HepG2 (cell line): Measurements from ENCODE around the gene GLIS1. TPM values are rescaled to one million over a fixed set of nuclear protein-coding genes. Genes with fewer than 3 reads are reported as not detected.

ENCODE experiments used
- ATAC-seq: fragments of 200-7000 bp; cut with Tn5 transposase; 3 replicates; pipeline ENCODE4 v1.9.1; 2020; ENCODE audit warnings: mild to moderate bottlenecking, moderate library complexity
- BruUV-seq: library from RNA; stranded (reverse); fragments of 400-500 nt; replicated peaks from 2 replicates; lab custom pipeline; 2021; lab: Mats Ljungman, UMichigan
- CTCF ChIA-PET: fragments of 300-600 bp; formaldehyde crosslinking; extraction: SDS; loops from one replicate; lab custom pipeline; 2021; ENCODE audit warnings: low total read pairs, inconsistent platforms, low intra/inter-chr PET ratio; lab: Yijun Ruan, JAX
- POLR2A ChIA-PET: fragments of 350-600 bp; sonication (Branson Sonifier 250); formaldehyde crosslinking; loops from one replicate; lab custom pipeline; 2020; ENCODE audit warnings: antibody characterized with exemption, inconsistent platforms; lab: Yijun Ruan, JAX
- DNase-seq: peaks from one replicate; pipeline ENCODE4 v3.0.0-alpha.2; 2015; ENCODE audit warnings: low spot score
- FAIRE-seq: peaks from 3 replicates; lab custom pipeline; 2011; peaks lifted over from hg19 to GRCh38; lab: Jason Lieb, UNC
- H2AFZ ChIP-seq: one replicate; pipeline ENCODE4 v1.6.1; 2011; ENCODE audit warnings: low read length, inconsistent platforms
- H3K27ac ChIP-seq: fragments of 300-600 bp; 3 replicates; pipeline ENCODE4 v1.8.0; 2011; ENCODE audit warnings: mixed run types, mild to moderate bottlenecking, mixed read lengths, low read length, inconsistent platforms; ENCODE audit not compliant: insufficient read depth; ENCODE audit errors: extremely low read length
- H3K27me3 ChIP-seq, 2 experiments: fragments of 200-600 bp in 1 of 2; 2 replicates in 1 of 2; 3 replicates in 1 of 2; pipeline versions ENCODE4 v1.6.0 to v1.8.0; 2011; ENCODE audit warnings: low read length in 2 of 2, mild to moderate bottlenecking in 2 of 2, moderate library complexity in 2 of 2, inconsistent platforms in 1 of 2; ENCODE audit not compliant: insufficient read depth in 2 of 2, control insufficient read depth in 1 of 2
- H3K36me3 ChIP-seq, 2 experiments: fragments of 200-600 bp in 1 of 2; replicated peaks in 1 of 2; 2 replicates in 1 of 2; 3 replicates in 1 of 2; pipeline versions ENCODE4 v1.5.1 to v1.8.0; 2011; ENCODE audit warnings: low read length in 2 of 2, inconsistent platforms in 1 of 2; ENCODE audit not compliant: insufficient read depth in 2 of 2, control insufficient read depth in 1 of 2
- H3K4me1 ChIP-seq: 2 replicates; pipeline ENCODE4 v1.5.1; 2012; ENCODE audit warnings: low read length, inconsistent platforms; ENCODE audit not compliant: insufficient read depth
- H3K4me2 ChIP-seq: 2 replicates; pipeline ENCODE4 v1.6.0; 2011; ENCODE audit warnings: low read depth, low read length, inconsistent platforms
- H3K4me3 ChIP-seq, 3 experiments: fragments of 200-600 bp in 1 of 3; sonication (generic), shearing (Covaris generic) in 1 of 3; replicated peaks in 1 of 3; 2 replicates each; pipeline ENCODE4 v1.5.1; 2011 to 2016; ENCODE audit warnings: low read length in 3 of 3, inconsistent platforms in 2 of 3, low read depth in 2 of 3, mild to moderate bottlenecking in 2 of 3, control low read depth in 1 of 3, mixed read lengths in 1 of 3; ENCODE audit not compliant: insufficient read depth in 1 of 3
- H3K79me2 ChIP-seq: one replicate; pipeline ENCODE4 v1.6.1; 2011; ENCODE audit warnings: low read length, inconsistent platforms; ENCODE audit not compliant: insufficient read depth
- H3K9ac ChIP-seq: 2 replicates; pipeline ENCODE4 v1.6.0; 2011; ENCODE audit warnings: mild to moderate bottlenecking, low read depth, low read length, inconsistent platforms; ENCODE audit not compliant: insufficient read depth
- H3K9me3 ChIP-seq: 2 replicates; pipeline ENCODE4 v1.5.1; 2012; ENCODE audit warnings: mild to moderate bottlenecking, low read length
- H4K20me1 ChIP-seq: 2 replicates; pipeline ENCODE4 v1.6.0; 2011; ENCODE audit warnings: inconsistent platforms, mild to moderate bottlenecking, low read length, moderate library complexity; ENCODE audit not compliant: insufficient read depth
- CTCF ChIP-seq: sonication (generic); formaldehyde crosslinking; IDR thresholded peaks from 2 replicates; pipeline ENCODE4 v1.5.0; 2020; ENCODE audit warnings: mild to moderate bottlenecking, missing genetic modification reagents, moderate library complexity
- DMAP1 ChIP-seq: IDR thresholded peaks from 2 replicates; pipeline ENCODE4 v1.6.1; 2016
- ESRRA ChIP-seq: sonication (generic); formaldehyde crosslinking; IDR thresholded peaks from 2 replicates; pipeline ENCODE4 v1.5.1; 2020; ENCODE audit warnings: mild to moderate bottlenecking, low read depth, missing genetic modification reagents
- EZH2 ChIP-seq: conservative IDR thresholded peaks from 2 replicates; pipeline ENCODE4 v1.6.1; 2012; ENCODE audit warnings: mild to moderate bottlenecking, low read depth, low read length, moderate library complexity
- FOXM1 ChIP-seq: sonication (generic); formaldehyde crosslinking; IDR thresholded peaks from 2 replicates; pipeline ENCODE4 v1.5.0; 2020; ENCODE audit warnings: missing genetic modification reagents
- IRX3 ChIP-seq: sonication (generic); formaldehyde crosslinking; IDR thresholded peaks from 2 replicates; pipeline ENCODE4 v1.8.1; 2023; ENCODE audit warnings: mild to moderate bottlenecking, low read depth, missing genetic modification reagents, borderline replicate concordance
- NCOA2 ChIP-seq: sonication (generic); formaldehyde crosslinking; IDR thresholded peaks from 2 replicates; pipeline ENCODE4 v1.8.0; 2022; ENCODE audit warnings: inconsistent platforms
- NR2F1 ChIP-seq, 2 experiments: fragments of 450-650 bp in 1 of 2; formaldehyde crosslinking in 1 of 2; IDR thresholded peaks; 2 replicates each; pipeline versions ENCODE4 v1.5.0 to v1.6.1; 2016 to 2020; ENCODE audit warnings: mild to moderate bottlenecking in 1 of 2, missing compliant biosample characterization in 1 of 2, missing genetic modification reagents in 1 of 2, moderate library complexity in 1 of 2
- PLRG1 ChIP-seq: fragments of 450-650 bp; conservative IDR thresholded peaks from 2 replicates; pipeline ENCODE4 v1.6.1; 2016
- SIN3B ChIP-seq: fragments of 150-350 bp; IDR thresholded peaks from 2 replicates; pipeline ENCODE4 v1.6.1; 2014; ENCODE audit warnings: low read length
- SP2 ChIP-seq: sonication (generic); formaldehyde crosslinking; IDR thresholded peaks from 2 replicates; pipeline ENCODE4 v1.5.1; 2020; ENCODE audit warnings: mild to moderate bottlenecking, missing genetic modification reagents
- STAG1 ChIP-seq: sonication (generic); formaldehyde crosslinking; IDR thresholded peaks from 2 replicates; pipeline ENCODE4 v1.4.0; 2020; ENCODE audit warnings: missing genetic modification reagents
- ZFP82 ChIP-seq: sonication (generic); formaldehyde crosslinking; IDR thresholded peaks from 2 replicates; pipeline ENCODE4 v1.5.1; 2020; ENCODE audit warnings: mild to moderate bottlenecking, missing genetic modification reagents, borderline replicate concordance
- ZNF225 ChIP-seq: sonication (generic); formaldehyde crosslinking; IDR thresholded peaks from 2 replicates; pipeline ENCODE4 v1.4.0; 2020; ENCODE audit warnings: mild to moderate bottlenecking, missing genetic modification reagents
- ZNF282 ChIP-seq: fragments of 450-650 bp; IDR thresholded peaks from 2 replicates; pipeline ENCODE4 v1.6.1; 2018; ENCODE audit not compliant: partially characterized antibody
- ZNF432 ChIP-seq: sonication (generic); formaldehyde crosslinking; IDR thresholded peaks from 2 replicates; pipeline ENCODE4 v1.5.0; 2020; ENCODE audit warnings: missing genetic modification reagents, mild to moderate bottlenecking, borderline replicate concordance
- ZNF670 ChIP-seq: sonication (generic); formaldehyde crosslinking; IDR thresholded peaks from 2 replicates; pipeline ENCODE4 v1.8.0; 2022; ENCODE audit warnings: mild to moderate bottlenecking, missing genetic modification reagents, borderline replicate concordance
- ZNF839 ChIP-seq: sonication (generic); formaldehyde crosslinking; IDR thresholded peaks from 2 replicates; pipeline ENCODE4 v1.4.0; 2020; ENCODE audit warnings: missing genetic modification reagents, mild to moderate bottlenecking, borderline replicate concordance
- ZZZ3 ChIP-seq: sonication (generic); formaldehyde crosslinking; IDR thresholded peaks from 2 replicates; pipeline ENCODE4 v1.4.0; 2020; ENCODE audit warnings: missing genetic modification reagents, mild to moderate bottlenecking, borderline replicate concordance
- WGBS: methylation state at CpG from one replicate; pipeline ENCODE4 v1.1.6; 2017; ENCODE audit warnings: low lambda C conversion rate; 5-methylcytosine and 5-hydroxymethylcytosine counted together
- in situ Hi-C: cut with HindIII; loops from 2 replicates; pipeline ENCODE4 v1.10.0; 2017; ENCODE audit warnings: low pct_unique_long_range_greater_than_20kb; ENCODE audit not compliant: extremely low pct_ligation_motif_present
- intact Hi-C: fragments of 100-400 bp; cut with micrococcal nuclease; formaldehyde crosslinking; loops from one replicate; pipeline ENCODE4 v1.10.0; 2022; ENCODE audit not compliant: unreplicated experiment
- polyA plus RNA-seq, 8 experiments: library from polyadenylated mRNA; depleted of rRNA in 3 of 8; stranded (reverse) in 7 of 8; unstranded in 1 of 8; fragments of >200 nt; fragmentation: Illumina TruSeq in 4 of 8; extraction: Trizol in 4 of 8; gene quantifications; 2 replicates each; pipeline versions ENCODE4 v1.2.1 to v1.2.3, GENCODE V29; 2011 to 2016; ENCODE audit warnings: low read depth in 4 of 8, missing spikeins in 1 of 8, mixed read lengths in 1 of 8; ENCODE audit not compliant: insufficient read depth in 1 of 8
- total RNA-seq, 5 experiments: library from RNA; depleted of rRNA; stranded (reverse); fragments of >200 nt; fragmentation: Illumina TruSeq; extraction: Trizol; gene quantifications; 2 replicates each; pipeline ENCODE4 v1.2.3, GENCODE V29; 2016; ENCODE audit warnings: low read depth in 1 of 5

The GLIS1 gene
- total and polyA plus RNA-seq, 2 of the 13 experiments (the other 11 are each of a cell fraction or from before 2014, with no cell fraction given), result 0.03 TPM; not detected in 1

DNA sequence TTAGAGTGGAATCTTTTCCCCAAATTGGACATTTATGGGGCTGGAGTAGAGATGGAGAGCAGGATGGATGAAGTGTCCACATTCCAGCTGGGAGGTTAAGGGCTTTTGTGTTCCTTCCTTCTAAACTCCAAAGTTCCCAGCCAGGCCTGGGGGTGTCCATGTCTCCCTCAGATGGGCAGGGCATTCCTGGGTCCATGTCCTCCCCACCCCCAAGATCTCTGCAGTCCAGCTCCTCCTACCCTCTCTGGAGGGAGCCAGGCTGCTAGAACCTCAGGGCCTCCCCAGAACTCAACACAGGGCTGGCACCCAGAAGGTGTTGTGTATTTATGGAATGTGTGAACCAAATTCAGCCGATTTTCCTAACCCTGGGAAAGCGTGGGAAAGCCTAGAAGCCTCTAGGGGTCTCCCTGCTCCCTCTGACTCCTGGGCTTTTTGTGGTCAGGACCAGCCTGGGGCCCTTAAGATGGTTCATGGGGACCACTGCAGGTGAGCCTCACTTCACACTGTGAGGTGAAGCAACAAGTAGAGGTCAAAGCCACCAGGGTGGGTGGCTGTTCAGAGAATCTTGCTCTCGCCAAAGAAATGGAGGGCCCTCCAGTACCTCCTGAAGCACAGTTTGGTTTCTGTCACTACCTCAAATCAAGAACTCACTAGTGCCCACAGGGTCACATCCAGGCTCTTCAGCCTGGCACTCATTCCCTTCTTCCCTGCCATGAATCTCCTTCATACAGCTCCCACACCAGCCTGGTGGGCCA is 54.8 kb downstream of the GLIS1 start:
- TF ChIP-seq CTCF (CRISPR knock-in tag), result peak; percentile 22; the same call in 1 of the 2 replicates
- TF ChIP-seq ZNF282, result no peak
- TF ChIP-seq EZH2, result 0 out of 2 replicates have a peak, but pooled peaks have one; percentile 0
- TF ChIP-seq ESRRA (CRISPR knock-in tag), result no peak
- TF ChIP-seq STAG1, result peak; percentile 18
- TF ChIP-seq, all 625 proteins: peak for 3
- no peak overlapping the region for H3K27ac ChIP-seq
- H3K4me2 ChIP-seq, result no peak overlapping the region
- H3K4me1 ChIP-seq, result peaks cover 15% of the 10 kb centered on the region
- ChIA-PET POLR2A (no interaction called here), CTCF (no interaction called here)
- H3K36me3 ChIP-seq, result no peaks in the 10 kb centered on the region
- peak; percentile 21; the same call in 1 of the 3 replicates for ATAC-seq
- no peaks in the 10 kb centered on the region for H3K9me3 ChIP-seq
- H3K79me2 ChIP-seq, result no peaks in the 10 kb centered on the region
- H4K20me1 ChIP-seq, result peaks cover 3% of the 10 kb centered on the region; the same call in 1 of the 2 replicates
- intact Hi-C loops (no loop called here), in situ Hi-C loops (no loop called here)
- BruUV-seq, result no TSS peak
- FAIRE-seq, result no peak
- no peak overlapping the region for H2AFZ ChIP-seq
- DNase-seq, result peak; percentile 17
- peaks cover 23 to 87% of the 10 kb centered on the region in 2 experiments for H3K27me3 ChIP-seq
- no peak overlapping the region for H3K4me3 ChIP-seq
- WGBS, result 27% methylated on average over 3 of the region's 3 CpGs
- no peak overlapping the region for H3K9ac ChIP-seq

DNA sequence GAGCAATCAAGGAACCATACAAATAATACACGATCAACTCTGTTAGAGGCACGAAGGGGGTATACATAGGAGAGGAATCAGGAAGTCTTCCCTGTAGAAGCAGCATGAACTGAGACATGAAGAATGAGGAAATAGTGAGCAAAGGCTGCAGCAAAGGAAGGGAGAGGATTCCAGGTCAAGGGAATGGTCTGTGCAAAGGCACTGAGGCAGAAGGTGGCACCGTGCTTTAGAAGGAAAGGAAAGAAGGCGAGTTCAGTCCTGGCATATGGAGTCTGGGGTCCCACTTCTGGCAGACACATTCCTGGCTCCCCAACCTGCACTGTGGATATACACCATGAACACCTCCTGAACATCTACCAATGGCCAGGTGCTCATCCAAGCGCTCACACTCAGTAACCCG is 56.1 kb downstream of the GLIS1 start:
- H3K9me3 ChIP-seq, result no peaks in the 10 kb centered on the region
- H3K79me2 ChIP-seq, result no peaks in the 10 kb centered on the region
- peaks cover 3% of the 10 kb centered on the region; the same call in 1 of the 2 replicates for H4K20me1 ChIP-seq
- no peak overlapping the region for H3K4me2 ChIP-seq
- no peak for DNase-seq
- in situ Hi-C loops (no loop called here), intact Hi-C loops (no loop called here)
- FAIRE-seq, result no peak
- BruUV-seq, result no TSS peak
- H3K36me3 ChIP-seq, result no peaks in the 10 kb centered on the region
- H3K4me3 ChIP-seq, result no peak overlapping the region
- peaks cover 15% of the 10 kb centered on the region for H3K4me1 ChIP-seq
- no peak overlapping the region for H3K9ac ChIP-seq
- H3K27me3 ChIP-seq, result peaks cover 23 to 82% of the 10 kb centered on the region in 2 experiments
- POLR2A ChIA-PET, result no interaction called here
- CTCF ChIA-PET, result interaction anchor here (3.5 kb wide), 1 partner anchor 198 kb away, joined by 15 read pairs; no protein-coding TSS in a partner anchor
- 16% methylated on average over 4 of the region's 6 CpGs for WGBS
- no peak for ATAC-seq
- H2AFZ ChIP-seq, result no peak overlapping the region
- no peak overlapping the region for H3K27ac ChIP-seq
- TF ChIP-seq ZZZ3 (no peak), SIN3B (no peak), ZNF225 (CRISPR knock-in tag) (no peak), NR2F1 (CRISPR knock-in tag; IDR thresholded peaks at IDR 0.05) (no peak), ZFP82 (CRISPR knock-in tag) (no peak), ZNF839 (CRISPR knock-in tag) (no peak), ZNF670 (CRISPR knock-in tag) (no peak), NCOA2 (CRISPR knock-in tag) (no peak), ZNF432 (CRISPR knock-in tag) (no peak), PLRG1 (no peak), SP2 (CRISPR knock-in tag) (no peak), FOXM1 (CRISPR knock-in tag) (no peak), DMAP1 (no peak), IRX3 (no peak)
